Mucosa of descending colon (tissue), 3 donors: ENCODE results near the gene NEU1. TPM values are rescaled to one million over a fixed set of nuclear protein-coding genes. Genes with fewer than 3 reads are reported as not detected.
A peak's percentile ranks its signal among the peaks of the same experiment; 100 is the strongest.
"Not testable (repeated sequence)": the region's sequence is repeated elsewhere in the genome, so short reads cannot be mapped to it uniquely, and the experiment has no call there.

Experiments
- ATAC-seq: fragments of 200-7000 bp; cut with Tn5 transposase; one replicate; pipeline ENCODE4 v1.9.1; 2020; ENCODE audit warnings: mild to moderate bottlenecking, moderate library complexity
- DNase-seq, 3 donors: peaks; one replicate each; pipeline ENCODE4 v3.0.0-alpha.2; 2020
- H3K36me3 ChIP-seq: fragments of 200-600 bp; one replicate; pipeline ENCODE4 v1.8.0; 2021; ENCODE audit warnings: low read depth, mild to moderate bottlenecking
- H3K4me1 ChIP-seq: fragments of 200-600 bp; one replicate; pipeline ENCODE4 v1.8.0; 2021; ENCODE audit warnings: low read depth, mild to moderate bottlenecking
- H3K4me3 ChIP-seq: fragments of 200-600 bp; one replicate; pipeline ENCODE4 v1.8.0; 2021; ENCODE audit warnings: mild to moderate bottlenecking
- H3K9me3 ChIP-seq: fragments of 200-600 bp; one replicate; pipeline ENCODE4 v1.8.0; 2021; ENCODE audit warnings: mild to moderate bottlenecking
- CTCF ChIP-seq: fragments of 200-600 bp; IDR thresholded peaks from one replicate; pipeline ENCODE4 v1.8.0; 2022; ENCODE audit warnings: antibody characterized with exemption, mild to moderate bottlenecking
- intact Hi-C, 2 donors: fragments of 100-400 bp; cut with DNase I in 1 of 2; cut with micrococcal nuclease in 1 of 2; formaldehyde crosslinking; loops; one replicate each; pipeline versions ENCODE4 v1.11.0 to v1.11.1; 2022; cut with DNase I, micrococcal nuclease
- total RNA-seq, 3 donors: library from RNA; stranded (reverse); fragmentation: NEBNext Ultra II Directional in 2 of 3; extraction: Animal tissue kit (Norgen Biotek cat#: 25700) in 2 of 3; gene quantifications; one replicate each; pipeline versions ENCODE4 v1.2.1 to v1.2.4, GENCODE V29; 2021 to 2023
- donor health status: DM: no; HTN: no; CAD: no; lungs with moderate emphysema.
- donor health status: DM: no; HTN: no; CAD: no.
- donor health status: DM: no; HTN: yes; CAD: no.

Gene NEU1
- total RNA-seq, 3 donors from 2014 or later, result 44.0 to 65.7 (median 45.0) TPM

- Histone ChIP-seq H3K4me3 (peak overlapping the region; percentile 0), H3K4me1 (peaks cover 26% of the 10 kb centered on the region), H3K9me3 (no peaks in the 10 kb centered on the region), H3K36me3 (no peaks in the 10 kb centered on the region)
- no peak for TF ChIP-seq CTCF
- ATAC-seq (peak; percentile 87), DNase-seq (peak; percentile 93 to 97 (median 96))
- intact Hi-C loops, result no loop called here
Measured at GRCh38 chr6:31814677-31815024, 48.0 kb downstream of the NEU1 start.

- peak in 1 of 3 donors; percentile 38 for DNase-seq
- no peaks in the 10 kb centered on the region for H3K9me3 ChIP-seq
- intact Hi-C loops, result no loop called here
- no peak overlapping the region for H3K4me3 ChIP-seq
- TF ChIP-seq CTCF, result no peak
- H3K36me3 ChIP-seq, result no peaks in the 10 kb centered on the region
- peaks cover 15% of the 10 kb centered on the region for H3K4me1 ChIP-seq
- ATAC-seq, result no peak
Measured at GRCh38 chr6:31813465-31813849, 49.2 kb downstream of the NEU1 start.

- ATAC-seq (no peak), DNase-seq (no peak)
- no peaks in the 10 kb centered on the region for H3K9me3 ChIP-seq
- no peak for TF ChIP-seq CTCF
- H3K4me3 ChIP-seq, result no peak overlapping the region
- intact Hi-C loops, result no loop called here
- H3K36me3 ChIP-seq, result no peaks in the 10 kb centered on the region
- H3K4me1 ChIP-seq, result peaks cover 8% of the 10 kb centered on the region
Measured at GRCh38 chr6:31811645-31812044, 51.0 kb downstream of the NEU1 start.

- H3K4me1 ChIP-seq, result peaks cover 13% of the 10 kb centered on the region
- DNase-seq, H3K9me3 ChIP-seq, intact Hi-C loops, ATAC-seq, H3K36me3 ChIP-seq, H3K4me3 ChIP-seq: not testable (repeated sequence)
Measured at GRCh38 chr6:31808599-31808998, 54.0 kb downstream of the NEU1 start.

Other genes with a start within 250 kb of the NEU1 start
- 10 to 100 TPM in 2 of 3 donors, 1 to 10 TPM in 1; 6.1 to 28.4 (median 17.3) TPM for gene AIF1, start 247.6 kb downstream of the NEU1 start, total RNA-seq
- 100 to 1,000 TPM; 109 to 151 (median 120) TPM for gene PRRC2A, start 242.1 kb downstream of the NEU1 start, total RNA-seq
- gene BAG6, start 210.2 kb downstream of the NEU1 start, total RNA-seq, result 100 to 1,000 TPM; 282 to 298 (median 293) TPM
- gene APOM, start 206.9 kb downstream of the NEU1 start, total RNA-seq, result 1 to 10 TPM; 2.2 to 2.7 (median 2.4) TPM
- gene C6orf47, start 202.0 kb downstream of the NEU1 start, total RNA-seq, result 10 to 100 TPM; 28.5 to 33.0 (median 32.3) TPM
- gene GPANK1, start 197.8 kb downstream of the NEU1 start, total RNA-seq, result 10 to 100 TPM; 13.4 to 17.7 (median 17.4) TPM
- gene CSNK2B, start 196.7 kb downstream of the NEU1 start, total RNA-seq, result 100 to 1,000 TPM; 125 to 147 (median 134) TPM
- 10 to 100 TPM; 13.1 to 17.2 (median 15.5) TPM for gene LY6G5B, start 192.8 kb downstream of the NEU1 start, total RNA-seq
- gene LY6G5C, start 181.8 kb downstream of the NEU1 start, total RNA-seq, result 1 to 10 TPM; 1.7 to 4.2 (median 2.1) TPM
- gene ABHD16A, start 159.5 kb downstream of the NEU1 start, total RNA-seq, result 10 to 100 TPM; 55.3 to 69.4 (median 68.4) TPM
- gene LY6G6F, start 156.0 kb downstream of the NEU1 start, total RNA-seq, result not detected
- gene LY6G6D, start 147.5 kb downstream of the NEU1 start, total RNA-seq, result 1 to 10 TPM in 1 of 3 donors, under 1 TPM in 1, not detected in 1; 0.90 to 6.1 TPM
- gene LY6G6C, start 141.1 kb downstream of the NEU1 start, total RNA-seq, result under 1 TPM in 1 of 3 donors, not detected in 2; 0.32 TPM
- 1 to 10 TPM in 1 of 3 donors, under 1 TPM in 2; 0.48 to 1.4 (median 0.57) TPM for gene MPIG6B, start 139.4 kb downstream of the NEU1 start, total RNA-seq
- gene DDAH2, start 133.5 kb downstream of the NEU1 start, total RNA-seq, result 100 to 1,000 TPM in 1 of 3 donors, 10 to 100 TPM in 2; 56.1 to 152 (median 99.5) TPM
- gene CLIC1, start 126.3 kb downstream of the NEU1 start, total RNA-seq, result 100 to 1,000 TPM; 269 to 555 (median 441) TPM
- gene MSH5, start 122.8 kb downstream of the NEU1 start, total RNA-seq, result 10 to 100 TPM; 14.1 to 29.9 (median 29.7) TPM
- gene SAPCD1, start 100.2 kb downstream of the NEU1 start, total RNA-seq, result 1 to 10 TPM; 2.5 to 9.6 (median 4.3) TPM
- gene VWA7, start 85.5 kb downstream of the NEU1 start, total RNA-seq, result 1 to 10 TPM; 5.9 to 8.2 (median 6.9) TPM
- 10 to 100 TPM; 41.7 to 65.8 (median 45.0) TPM for gene VARS1, start 67.1 kb downstream of the NEU1 start, total RNA-seq
- gene LSM2, start 55.9 kb downstream of the NEU1 start, total RNA-seq, result 10 to 100 TPM; 21.7 to 35.5 (median 33.8) TPM
- gene HSPA1L, start 47.5 kb downstream of the NEU1 start, total RNA-seq, result 1 to 10 TPM; 1.2 to 3.4 (median 1.3) TPM
- 100 to 1,000 TPM in 2 of 3 donors, 10 to 100 TPM in 1; 73.6 to 274 (median 107) TPM for gene HSPA1A, start 47.3 kb downstream of the NEU1 start, total RNA-seq
- gene HSPA1B, start 35.1 kb downstream of the NEU1 start, total RNA-seq, result 100 to 1,000 TPM; 172 to 254 (median 200) TPM
- 100 to 1,000 TPM; 332 to 795 (median 740) TPM for gene SLC44A4, start 16.2 kb upstream of the NEU1 start, total RNA-seq
- gene EHMT2, start 34.9 kb upstream of the NEU1 start, total RNA-seq, result 10 to 100 TPM; 29.6 to 50.1 (median 36.4) TPM
- gene ZBTB12, start 39.3 kb upstream of the NEU1 start, total RNA-seq, result 1 to 10 TPM; 2.3 to 6.2 (median 3.4) TPM
- gene C2, start 64.9 kb upstream of the NEU1 start, total RNA-seq, result 10 to 100 TPM in 2 of 3 donors, 1 to 10 TPM in 1; 5.5 to 33.7 (median 17.9) TPM
- 100 to 1,000 TPM in 1 of 3 donors, 10 to 100 TPM in 2; 34.5 to 178 (median 40.4) TPM for gene CFB, start 83.3 kb upstream of the NEU1 start, total RNA-seq
- gene NELFE, start 96.2 kb upstream of the NEU1 start, total RNA-seq, result 10 to 100 TPM; 44.9 to 52.4 (median 51.8) TPM
- gene SKIC2, start 96.4 kb upstream of the NEU1 start, total RNA-seq, result 10 to 100 TPM; 58.6 to 87.2 (median 81.2) TPM
- 10 to 100 TPM; 12.4 to 18.1 (median 15.8) TPM for gene DXO, start 109.3 kb upstream of the NEU1 start, total RNA-seq
- gene C4A, start 119.2 kb upstream of the NEU1 start, total RNA-seq, result 100 to 1,000 TPM in 1 of 3 donors, 10 to 100 TPM in 2; 10.2 to 203 (median 56.0) TPM
- gene C4B, start 152.0 kb upstream of the NEU1 start, total RNA-seq, result 100 to 1,000 TPM in 1 of 3 donors, 10 to 100 TPM in 1, 1 to 10 TPM in 1; 9.2 to 175 (median 51.0) TPM
- 1 to 10 TPM in 1 of 3 donors, under 1 TPM in 2; 0.93 to 2.1 (median 0.94) TPM for gene CYP21A2, start 175.6 kb upstream of the NEU1 start, total RNA-seq
- 10 to 100 TPM; 20.1 to 87.0 (median 36.9) TPM for gene TNXB, start 246.5 kb upstream of the NEU1 start, total RNA-seq